Measurements from ENCODE around the gene HDGFL3. TPM values are rescaled to one million over a fixed set of nuclear protein-coding genes. Genes with fewer than 3 reads are reported as not detected.
"Not testable (repeated sequence)": the region's sequence is repeated elsewhere in the genome, so short reads cannot be mapped to it uniquely, and the experiment has no call there.

HDGFL3 gene
- 52.0 TPM for polyA plus RNA-seq (2013, experiment 1 of 2)
- 68.6 TPM for polyA plus RNA-seq (2013, experiment 2 of 2)

- H3K4me1 ChIP-seq (ENCODE audit: control insufficient read depth, insufficient read depth, low read length, poor library complexity, severe bottlenecking): peaks cover 6% of the 10 kb centered on the region
- H3K27ac ChIP-seq (ENCODE audit: low read depth, low read length, severe bottlenecking): peak within 1 kb of the TSS; percentile 86
- WGBS, 2 experiments (ENCODE audit: insufficient coverage in 2 of 2): 0% methylated on average over 59 to 70 of the region's 94 CpGs
- no peaks in the 10 kb centered on the region for H3K9me3 ChIP-seq (ENCODE audit: control insufficient read depth, low read length)
- no peaks in the 10 kb centered on the region for H3K36me3 ChIP-seq (ENCODE audit: control insufficient read depth, insufficient read depth, low read length)
- H3K4me3 ChIP-seq (ENCODE audit: extremely low read depth, insufficient read depth, low read length, poor library complexity, severe bottlenecking): peak within 1 kb of the TSS; percentile 82
Measured at GRCh38 chr15:83207660-83208366, at the start of gene HDGFL3. Gene HDGFL3, minus strand, starts transcription at chr15:83207823. Its CDS starts 409 bp downstream, at chr15:83207414.

GRCh38 chr15:83250781-83251180 lies 43.2 kb upstream of the HDGFL3 start:
- no peaks in the 10 kb centered on the region for H3K4me1 ChIP-seq (ENCODE audit: control insufficient read depth, insufficient read depth, low read length, poor library complexity, severe bottlenecking)
- no peaks in the 10 kb centered on the region for H3K9me3 ChIP-seq (ENCODE audit: control insufficient read depth, low read length)
- H3K4me3 ChIP-seq (ENCODE audit: extremely low read depth, insufficient read depth, low read length, poor library complexity, severe bottlenecking): no peak overlapping the region
- no peak overlapping the region for H3K27ac ChIP-seq (ENCODE audit: low read depth, low read length, severe bottlenecking)
- H3K36me3 ChIP-seq (ENCODE audit: control insufficient read depth, insufficient read depth, low read length): no peaks in the 10 kb centered on the region

- H3K4me1 ChIP-seq (ENCODE audit: control insufficient read depth, insufficient read depth, low read length, poor library complexity, severe bottlenecking): no peaks in the 10 kb centered on the region
- H3K4me3 ChIP-seq (ENCODE audit: extremely low read depth, insufficient read depth, low read length, poor library complexity, severe bottlenecking): no peak overlapping the region
- H3K9me3 ChIP-seq (ENCODE audit: control insufficient read depth, low read length): no peaks in the 10 kb centered on the region
- H3K36me3 ChIP-seq (ENCODE audit: control insufficient read depth, insufficient read depth, low read length): no peaks in the 10 kb centered on the region
- H3K27ac ChIP-seq (ENCODE audit: low read depth, low read length, severe bottlenecking): no peak overlapping the region
- WGBS, 2 experiments (ENCODE audit: insufficient coverage in 2 of 2): 33 to 43% methylated on average over 1 to 2 of the region's 3 CpGs
Measured at GRCh38 chr15:83249030-83249343, 41.4 kb upstream of the HDGFL3 start.

DNA sequence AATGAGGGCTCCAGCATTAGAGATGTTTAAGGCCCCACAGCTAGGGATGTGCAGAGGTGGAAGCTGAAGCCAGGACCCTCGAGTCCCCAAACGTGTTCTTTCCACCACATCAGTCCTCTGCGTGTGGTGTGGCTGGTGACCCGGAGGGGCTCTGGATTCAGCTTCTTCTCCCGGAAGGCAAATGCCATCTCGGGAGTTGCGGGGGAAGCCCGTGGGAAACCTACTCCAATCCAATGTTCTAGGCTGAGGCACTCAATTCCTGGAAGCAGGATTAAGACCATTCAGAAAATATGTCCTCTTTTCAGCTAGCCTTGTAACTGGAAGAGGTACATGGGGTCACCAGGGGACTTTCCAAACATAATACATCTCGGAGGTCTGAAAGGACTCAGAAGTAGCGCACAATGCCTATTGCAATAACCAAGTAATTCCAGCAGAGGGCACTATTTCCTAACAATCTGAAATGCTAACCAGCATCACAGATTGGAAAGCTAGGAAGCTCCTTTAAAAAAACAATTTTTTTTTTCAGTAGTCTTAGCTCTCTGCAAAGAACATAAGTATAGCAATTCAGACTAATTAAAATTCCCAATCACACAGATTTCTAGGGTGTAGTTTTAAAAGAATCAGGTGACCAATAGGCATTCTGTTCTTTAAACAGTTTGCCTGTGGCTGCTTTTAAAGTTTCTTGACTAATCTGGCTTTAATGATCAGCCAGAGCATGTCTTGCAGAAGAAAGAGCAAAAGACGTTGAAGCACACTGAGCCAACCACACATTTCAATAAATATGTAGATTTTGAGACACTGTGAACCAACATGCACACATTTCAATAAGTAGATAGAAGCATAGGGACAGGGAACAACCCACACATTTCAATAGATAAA lies 40.8 kb upstream of the HDGFL3 start:
- no peaks in the 10 kb centered on the region for H3K4me1 ChIP-seq (ENCODE audit: control insufficient read depth, insufficient read depth, low read length, poor library complexity, severe bottlenecking)
- no peak overlapping the region for H3K4me3 ChIP-seq (ENCODE audit: extremely low read depth, insufficient read depth, low read length, poor library complexity, severe bottlenecking)
- 47 to 55% methylated on average over 7 to 10 of the region's 11 CpGs for WGBS, 2 experiments (ENCODE audit: insufficient coverage in 2 of 2)
- H3K36me3 ChIP-seq (ENCODE audit: control insufficient read depth, insufficient read depth, low read length): no peaks in the 10 kb centered on the region
- no peaks in the 10 kb centered on the region for H3K9me3 ChIP-seq (ENCODE audit: control insufficient read depth, low read length)
- no peak overlapping the region for H3K27ac ChIP-seq (ENCODE audit: low read depth, low read length, severe bottlenecking)

DNA sequence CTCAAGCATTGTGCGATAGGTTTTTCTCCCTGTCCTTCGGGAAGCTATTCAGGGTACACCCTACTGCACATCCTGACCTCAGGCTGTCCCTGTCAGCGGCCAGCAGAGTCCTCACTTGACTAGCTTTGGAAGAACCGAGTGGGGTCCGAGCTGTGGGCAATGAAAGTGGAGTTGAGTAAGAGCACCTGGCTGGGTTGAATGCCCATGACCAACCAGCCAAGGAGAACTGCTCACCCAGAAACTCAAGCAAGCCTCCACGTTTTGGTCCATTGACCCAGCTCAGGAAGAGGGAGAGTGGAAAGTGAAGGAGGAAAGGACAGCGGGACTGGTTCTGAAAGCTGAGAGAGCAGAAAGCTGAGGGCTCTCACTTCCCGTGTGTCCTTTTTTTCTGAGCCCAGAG lies 36.0 kb upstream of the HDGFL3 start:
- Histone ChIP-seq H3K36me3 (ENCODE audit: control insufficient read depth, insufficient read depth, low read length) (no peaks in the 10 kb centered on the region), H3K27ac (ENCODE audit: low read depth, low read length, severe bottlenecking) (no peak overlapping the region), H3K9me3 (ENCODE audit: control insufficient read depth, low read length) (peaks cover 6% of the 10 kb centered on the region), H3K4me3 (ENCODE audit: extremely low read depth, insufficient read depth, low read length, poor library complexity, severe bottlenecking) (no peak overlapping the region), H3K4me1 (ENCODE audit: control insufficient read depth, insufficient read depth, low read length, poor library complexity, severe bottlenecking) (no peaks in the 10 kb centered on the region)
- 82 to 91% methylated on average over 5 to 7 of the region's 8 CpGs for WGBS, 2 experiments (ENCODE audit: insufficient coverage in 2 of 2)

DNA sequence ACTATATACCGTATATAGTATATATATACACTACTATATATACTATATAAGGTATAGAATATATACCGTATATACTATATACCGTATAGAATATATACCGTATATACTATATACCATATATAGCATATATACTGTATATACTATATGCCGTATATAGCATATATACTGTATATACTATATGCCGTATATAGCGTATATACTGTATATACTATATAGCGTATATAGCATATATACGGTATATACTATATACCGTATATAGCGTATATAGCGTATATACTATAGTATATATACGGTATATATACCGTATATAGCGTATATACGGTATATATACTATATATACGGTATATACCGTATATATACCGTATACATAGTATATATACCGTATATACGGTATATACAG lies 22.6 kb upstream of the HDGFL3 start:
- no peak overlapping the region for H3K27ac ChIP-seq (ENCODE audit: low read depth, low read length, severe bottlenecking)
- no peaks in the 10 kb centered on the region for H3K9me3 ChIP-seq (ENCODE audit: control insufficient read depth, low read length)
- WGBS, 2 experiments (ENCODE audit: insufficient coverage in 2 of 2): no CpG with 5 or more reads among the region's 21 CpGs
- H3K4me3 ChIP-seq (ENCODE audit: extremely low read depth, insufficient read depth, low read length, poor library complexity, severe bottlenecking): no peak overlapping the region
- H3K4me1 ChIP-seq (ENCODE audit: control insufficient read depth, insufficient read depth, low read length, poor library complexity, severe bottlenecking): no peaks in the 10 kb centered on the region
- no peaks in the 10 kb centered on the region for H3K36me3 ChIP-seq (ENCODE audit: control insufficient read depth, insufficient read depth, low read length)

- Histone ChIP-seq H3K36me3 (ENCODE audit: control insufficient read depth, insufficient read depth, low read length) (no peaks in the 10 kb centered on the region), H3K4me3 (ENCODE audit: extremely low read depth, insufficient read depth, low read length, poor library complexity, severe bottlenecking) (no peak overlapping the region), H3K27ac (ENCODE audit: low read depth, low read length, severe bottlenecking) (no peak overlapping the region), H3K4me1 (ENCODE audit: control insufficient read depth, insufficient read depth, low read length, poor library complexity, severe bottlenecking) (no peaks in the 10 kb centered on the region), H3K9me3 (ENCODE audit: control insufficient read depth, low read length) (no peaks in the 10 kb centered on the region)
- 90 to 96% methylated on average over 7 of the region's 9 CpGs for WGBS, 2 experiments (ENCODE audit: insufficient coverage in 2 of 2)
Measured at GRCh38 chr15:83225449-83225848, 17.8 kb upstream of the HDGFL3 start.

DNA sequence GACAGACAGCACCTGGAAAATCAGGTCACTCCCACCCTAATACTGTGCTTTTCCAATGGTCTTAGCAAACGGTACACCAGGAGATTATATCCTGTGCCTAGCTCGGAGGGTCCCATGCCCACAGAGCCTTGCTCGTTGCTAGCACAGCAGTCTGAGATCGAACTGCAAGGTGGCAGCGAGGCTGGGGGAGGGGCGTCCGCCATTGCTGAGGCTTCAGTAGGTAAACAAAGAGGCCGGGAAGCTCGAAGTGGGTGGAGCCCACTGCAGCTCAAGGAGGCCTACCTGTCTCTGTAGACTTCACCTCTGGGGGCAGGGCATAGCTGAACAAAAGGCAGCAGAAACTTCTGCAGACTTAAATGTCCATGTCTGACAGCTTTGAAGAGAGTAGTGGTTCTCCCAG lies 14.2 kb upstream of the HDGFL3 start:
- not testable (repeated sequence) for H3K9me3 ChIP-seq (ENCODE audit: control insufficient read depth, low read length); H3K4me3 ChIP-seq (ENCODE audit: extremely low read depth, insufficient read depth, low read length, poor library complexity, severe bottlenecking); H3K36me3 ChIP-seq (ENCODE audit: control insufficient read depth, insufficient read depth, low read length); H3K4me1 ChIP-seq (ENCODE audit: control insufficient read depth, insufficient read depth, low read length, poor library complexity, severe bottlenecking); H3K27ac ChIP-seq (ENCODE audit: low read depth, low read length, severe bottlenecking)
- WGBS, 2 experiments (ENCODE audit: insufficient coverage in 2 of 2): 93 to 97% methylated on average over 8 to 9 of the region's 9 CpGs

GRCh38 chr15:83219026-83219425 lies 11.4 kb upstream of the HDGFL3 start:
- Histone ChIP-seq H3K4me1 (ENCODE audit: control insufficient read depth, insufficient read depth, low read length, poor library complexity, severe bottlenecking) (no peaks in the 10 kb centered on the region), H3K9me3 (ENCODE audit: control insufficient read depth, low read length) (no peaks in the 10 kb centered on the region), H3K4me3 (ENCODE audit: extremely low read depth, insufficient read depth, low read length, poor library complexity, severe bottlenecking) (no peak overlapping the region), H3K36me3 (ENCODE audit: control insufficient read depth, insufficient read depth, low read length) (no peaks in the 10 kb centered on the region), H3K27ac (ENCODE audit: low read depth, low read length, severe bottlenecking) (no peak overlapping the region)
- no CpG with 5 or more reads among the region's 1 CpG for WGBS, 2 experiments (ENCODE audit: insufficient coverage in 2 of 2)

GRCh38 chr15:83215306-83215705 lies 7.7 kb upstream of the HDGFL3 start:
- 80 to 100% methylated on average over 1 of the region's 2 CpGs for WGBS, 2 experiments (ENCODE audit: insufficient coverage in 2 of 2)
- H3K4me3 ChIP-seq (ENCODE audit: extremely low read depth, insufficient read depth, low read length, poor library complexity, severe bottlenecking): no peak overlapping the region
- no peaks in the 10 kb centered on the region for H3K4me1 ChIP-seq (ENCODE audit: control insufficient read depth, insufficient read depth, low read length, poor library complexity, severe bottlenecking)
- no peaks in the 10 kb centered on the region for H3K9me3 ChIP-seq (ENCODE audit: control insufficient read depth, low read length)
- no peak overlapping the region for H3K27ac ChIP-seq (ENCODE audit: low read depth, low read length, severe bottlenecking)
- no peaks in the 10 kb centered on the region for H3K36me3 ChIP-seq (ENCODE audit: control insufficient read depth, insufficient read depth, low read length)

- WGBS, 2 experiments (ENCODE audit: insufficient coverage in 2 of 2): 85 to 100% methylated on average over 1 to 2 of the region's 3 CpGs
- Histone ChIP-seq H3K27ac (ENCODE audit: low read depth, low read length, severe bottlenecking) (no peak overlapping the region), H3K4me3 (ENCODE audit: extremely low read depth, insufficient read depth, low read length, poor library complexity, severe bottlenecking) (no peak overlapping the region), H3K4me1 (ENCODE audit: control insufficient read depth, insufficient read depth, low read length, poor library complexity, severe bottlenecking) (peaks cover under 1% of the 10 kb centered on the region), H3K36me3 (ENCODE audit: control insufficient read depth, insufficient read depth, low read length) (no peaks in the 10 kb centered on the region), H3K9me3 (ENCODE audit: control insufficient read depth, low read length) (no peaks in the 10 kb centered on the region)
Measured at GRCh38 chr15:83210619-83211018, 3.0 kb upstream of the HDGFL3 start.

All from mesodermal cell (in vitro differentiated cells).